HG02642 (cell line): ENCODE results near the gene DOCK9.
"Not testable (repeated sequence)": the region's sequence is repeated elsewhere in the genome, so short reads cannot be mapped to it uniquely, and the experiment has no call there.

ENCODE experiments used
- ATAC-seq: cut with Tn5 transposase; IDR thresholded peaks from one replicate; pipeline ENCODE4 v1.9.1; 2021; ENCODE audit warnings: mild to moderate bottlenecking; ENCODE audit not compliant: unreplicated experiment, poor library complexity

Gene DOCK9

GRCh38 chr13:98761986-98762616 lies 215.8 kb downstream of the DOCK9 start:
- no peak for ATAC-seq

- ATAC-seq = no peak
Measured at GRCh38 chr13:98761126-98761985, 216.5 kb downstream of the DOCK9 start.

GRCh38 chr13:98755729-98756128 lies 222.1 kb downstream of the DOCK9 start:
- ATAC-seq = no peak

GRCh38 chr13:98755116-98755515 lies 222.7 kb downstream of the DOCK9 start:
- ATAC-seq = no peak

- ATAC-seq = not testable (repeated sequence)
Measured at GRCh38 chr13:98754468-98754867, 223.4 kb downstream of the DOCK9 start.

GRCh38 chr13:98752467-98753290 lies 225.2 kb downstream of the DOCK9 start, which contains the start of gene SLC15A1:
TSS of gene SLC15A1 (minus strand) at chr13:98752672. CDS start at chr13:98752598, 74 bp downstream.
- no peak for ATAC-seq

- no peak for ATAC-seq
Measured at GRCh38 chr13:98751861-98752466, 225.9 kb downstream of the DOCK9 start.

GRCh38 chr13:98751367-98751782 lies 226.5 kb downstream of the DOCK9 start:
- no peak for ATAC-seq

- ATAC-seq = no peak
Measured at GRCh38 chr13:98749501-98749900, 228.4 kb downstream of the DOCK9 start.

- no peak for ATAC-seq
Measured at GRCh38 chr13:98746968-98747367, 230.9 kb downstream of the DOCK9 start.
